Islet precursor cell (in vitro differentiated cells): ENCODE data around the gene UXS1.

ENCODE experiments used
- DNase-seq: peaks from one replicate; pipeline ENCODE4 v3.0.0-alpha.2; 2018

The UXS1 gene

DNA sequence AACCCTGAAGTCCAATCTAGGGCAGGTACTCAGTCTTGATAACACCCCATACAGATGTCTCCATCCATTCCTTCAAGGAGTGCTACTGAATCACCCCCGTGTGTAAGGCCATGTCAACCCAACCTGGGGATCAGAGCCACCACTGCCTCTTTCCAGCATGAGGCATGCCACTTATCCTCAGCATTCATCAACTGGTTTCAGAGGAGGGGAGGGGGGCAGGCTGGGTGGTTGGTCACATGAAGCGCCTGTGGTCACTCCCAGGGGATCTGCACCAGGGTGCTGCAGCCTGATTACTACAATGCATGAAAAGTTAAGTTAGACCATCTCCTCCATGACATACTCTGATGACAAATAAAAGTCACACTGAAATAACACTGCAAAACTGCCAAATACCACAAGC is 65.0 kb downstream of the UXS1 start:
- peak; percentile 19 for DNase-seq

DNA sequence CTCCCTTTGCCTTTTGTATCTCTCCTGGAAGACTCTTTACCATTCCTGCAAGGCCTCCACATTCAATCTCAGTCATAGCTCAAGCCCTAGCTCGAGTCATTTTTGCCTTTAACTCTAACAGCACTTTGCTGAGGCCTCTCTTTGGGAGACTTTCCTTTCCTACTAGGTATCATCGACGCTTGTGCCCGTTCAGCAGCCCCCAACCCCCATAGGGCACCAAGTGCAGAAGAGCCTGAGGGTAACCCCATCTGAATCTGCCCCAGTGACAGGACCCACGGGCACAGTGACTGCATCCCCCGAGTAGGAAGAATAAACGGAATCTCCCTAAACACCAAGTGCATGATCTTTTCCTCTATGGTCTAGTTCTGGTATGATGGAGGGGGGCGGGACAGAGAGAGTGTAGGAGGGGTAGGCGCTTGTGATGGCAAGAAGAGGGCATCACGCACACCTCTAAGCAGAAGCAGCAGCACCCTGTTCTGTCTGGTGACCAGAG is 66.3 kb downstream of the UXS1 start:
- DNase-seq: peak; percentile 19

DNA sequence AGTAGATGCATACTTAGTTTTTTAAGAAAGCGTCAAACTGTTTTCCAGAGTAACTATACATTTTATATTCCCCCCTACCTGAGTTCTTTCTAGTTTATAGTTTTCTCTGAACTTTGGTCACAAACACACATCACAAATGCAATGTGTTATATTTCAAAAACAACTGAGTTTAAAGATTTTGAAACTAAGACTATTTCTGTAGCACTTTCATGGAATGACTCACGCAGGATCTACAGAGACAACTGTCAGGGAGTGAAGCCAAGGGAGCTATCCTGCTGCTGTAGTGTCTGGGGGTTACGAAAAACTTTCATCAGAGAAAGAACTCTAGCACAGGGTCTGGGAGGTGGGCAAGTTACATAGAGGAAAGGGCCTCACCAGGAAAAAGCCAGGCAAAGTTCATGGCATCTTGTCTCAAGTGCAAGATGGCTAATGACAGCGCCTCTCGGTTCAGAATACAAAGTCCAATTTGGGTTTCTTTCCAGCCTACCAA is 66.8 kb downstream of the UXS1 start:
- no peak for DNase-seq

DNA sequence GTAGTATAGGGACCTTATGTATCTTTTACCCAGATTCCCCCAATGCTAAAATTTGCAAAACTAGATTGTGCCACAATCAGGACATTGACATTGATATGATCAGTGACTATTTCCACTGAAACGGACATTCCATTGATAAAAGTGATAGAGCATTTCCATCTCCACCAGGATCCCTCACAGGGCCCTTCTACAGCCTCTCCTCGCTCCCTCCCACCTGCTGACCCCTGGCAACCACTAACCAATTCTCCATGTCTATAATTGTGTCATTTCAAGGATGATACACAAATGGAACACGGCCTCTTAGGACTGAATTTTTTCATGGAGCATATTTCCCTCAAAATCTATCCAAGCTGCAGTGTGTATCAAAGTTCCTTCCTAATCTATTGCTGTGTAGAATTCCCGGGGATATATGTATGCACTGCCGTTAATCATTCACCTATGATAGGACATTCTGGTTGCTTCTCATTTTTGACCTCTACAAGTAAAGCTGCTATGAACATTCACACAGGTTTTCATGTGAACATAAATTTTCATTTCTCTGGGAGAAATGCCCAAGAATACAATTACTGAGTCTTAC is 67.3 kb downstream of the UXS1 start:
- peak; percentile 10 for DNase-seq

DNA sequence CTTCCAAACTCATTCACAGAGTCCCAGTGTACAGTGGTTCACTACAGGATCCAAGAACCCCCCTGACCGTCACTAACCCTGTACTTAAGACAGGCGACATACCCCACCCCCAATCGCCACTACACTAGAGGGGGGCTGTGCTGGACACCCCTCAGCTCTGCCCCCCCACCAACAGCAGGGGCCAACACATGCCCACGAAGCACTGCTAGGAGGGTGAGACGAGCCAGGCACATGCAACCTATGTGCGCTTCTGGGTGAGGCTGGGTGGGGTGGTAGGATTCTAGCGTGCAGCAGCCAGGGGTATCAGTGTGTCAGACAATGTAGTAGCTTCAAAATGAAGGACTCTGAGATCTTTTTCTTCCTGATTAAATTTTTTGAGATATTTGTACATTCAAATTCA is 67.8 kb downstream of the UXS1 start:
- peak; percentile 14 for DNase-seq

DNA sequence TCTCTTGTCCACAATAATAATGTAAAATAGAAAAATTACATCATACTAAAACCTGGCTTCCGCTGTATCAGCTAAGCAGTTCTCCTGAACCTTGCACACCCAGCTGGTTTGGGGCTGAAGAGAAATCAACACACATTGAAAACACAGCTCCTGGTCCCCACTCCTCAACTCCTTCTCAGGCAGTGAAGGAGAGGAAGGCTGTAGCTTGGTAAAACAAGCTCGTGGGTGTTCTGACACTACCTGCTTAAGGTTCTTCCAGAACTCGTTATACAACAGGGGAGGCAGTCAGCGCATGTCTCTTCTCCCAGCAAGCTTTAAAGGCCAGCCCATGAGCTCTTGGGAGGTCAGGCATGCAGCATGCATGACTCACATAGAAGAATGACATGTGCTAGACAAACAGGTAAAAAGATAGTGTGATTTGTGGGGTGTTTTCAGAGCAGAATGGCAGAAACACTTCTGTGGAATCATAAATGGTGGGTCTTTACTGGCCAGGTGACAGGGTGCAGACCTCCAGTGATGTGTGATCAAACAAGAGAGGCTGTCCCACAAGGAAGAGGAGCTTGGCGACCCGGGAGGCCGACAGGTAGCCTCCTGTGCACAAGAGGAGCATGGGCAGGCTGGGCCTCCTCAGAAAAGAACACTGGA is 69.1 kb downstream of the UXS1 start:
- peak; percentile 82 for DNase-seq

DNA sequence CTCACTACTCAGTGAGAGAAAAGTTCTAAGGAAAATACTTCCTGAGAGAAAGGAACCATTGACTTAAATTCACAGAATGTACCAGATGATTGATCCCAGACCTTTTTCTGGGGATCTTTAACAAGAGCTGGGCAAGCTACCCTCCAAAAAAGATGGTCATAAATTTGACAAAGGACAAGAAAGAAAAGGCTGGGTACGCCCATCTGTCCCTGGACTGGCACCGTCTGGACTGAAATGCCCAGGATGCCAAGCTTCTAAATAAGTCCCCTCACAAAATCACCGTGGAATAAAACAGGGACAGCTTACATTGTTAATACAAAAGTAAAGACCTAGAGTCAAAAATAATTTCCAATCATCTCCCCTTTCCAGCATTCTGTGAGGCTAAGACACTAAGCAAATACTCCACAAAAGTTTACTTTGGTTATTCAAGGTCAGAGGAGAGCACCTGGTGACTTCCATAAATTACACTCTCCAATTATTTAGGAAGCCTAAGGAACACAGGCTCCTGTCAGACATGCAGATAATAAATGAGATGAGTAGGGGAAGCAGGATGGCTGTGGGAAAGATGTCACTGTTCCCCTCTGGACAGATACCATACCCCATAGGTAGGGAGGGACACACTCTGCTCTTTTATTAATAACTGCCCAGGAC is 69.9 kb downstream of the UXS1 start:
- DNase-seq: peak; percentile 4

DNA sequence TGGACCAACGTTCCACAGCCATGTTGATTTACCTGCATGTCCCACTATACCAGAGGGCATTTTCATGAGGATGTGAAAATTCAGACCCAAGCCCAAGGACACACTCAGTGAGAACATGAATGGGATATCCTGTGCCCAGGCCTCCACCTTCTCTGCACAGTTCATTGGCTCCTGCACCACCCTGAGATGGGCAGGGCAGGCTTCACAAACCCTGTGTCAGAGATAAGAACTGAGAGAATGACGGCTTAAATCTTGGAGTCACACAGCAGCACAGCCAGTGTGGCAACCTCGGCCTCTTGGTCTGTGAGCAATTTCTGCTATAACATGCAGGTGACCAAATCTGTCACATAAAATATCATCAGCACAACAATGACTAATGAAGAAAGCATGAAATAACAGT is 71.9 kb downstream of the UXS1 start:
- no peak for DNase-seq

DNA sequence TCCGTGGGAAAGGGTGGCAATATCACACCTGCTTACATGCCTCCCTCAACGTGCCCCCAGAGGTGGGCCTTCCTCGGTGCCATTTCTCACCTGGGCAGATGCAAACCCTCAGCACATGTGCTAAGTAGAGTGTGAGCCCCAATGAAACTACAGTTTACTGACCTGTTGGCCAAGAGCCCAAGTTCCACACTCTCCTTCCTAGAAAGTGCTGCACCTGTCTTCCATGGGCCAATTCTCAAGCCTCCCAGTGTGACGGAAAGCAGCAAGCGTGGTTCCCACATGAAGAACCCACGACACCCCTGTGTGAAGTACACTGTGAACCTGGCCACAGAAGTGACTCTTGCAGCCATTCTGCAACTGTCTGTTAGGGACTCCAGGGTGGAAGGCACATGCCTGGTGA is 73.7 kb downstream of the UXS1 start:
- peak; percentile 19 for DNase-seq

DNA sequence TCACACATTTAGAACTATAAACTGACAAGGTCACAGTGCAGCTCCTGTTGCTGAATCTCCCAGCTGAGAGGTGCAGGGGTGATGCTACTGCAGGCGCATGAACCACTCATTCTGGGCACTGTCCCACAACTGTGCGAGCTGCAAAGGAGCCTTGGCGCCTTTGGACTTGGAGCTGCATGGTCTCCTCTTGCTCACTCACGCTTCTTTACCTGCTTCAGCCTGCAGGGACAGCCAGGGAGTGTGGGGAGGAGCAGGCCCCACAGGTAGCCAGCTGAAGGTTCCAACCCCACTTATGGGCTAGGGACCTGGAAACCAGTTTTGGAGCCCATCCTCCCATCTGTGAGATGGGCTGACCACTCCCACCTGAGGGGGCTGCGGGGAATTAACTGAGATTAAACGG is 75.0 kb downstream of the UXS1 start:
- no peak for DNase-seq

DNA sequence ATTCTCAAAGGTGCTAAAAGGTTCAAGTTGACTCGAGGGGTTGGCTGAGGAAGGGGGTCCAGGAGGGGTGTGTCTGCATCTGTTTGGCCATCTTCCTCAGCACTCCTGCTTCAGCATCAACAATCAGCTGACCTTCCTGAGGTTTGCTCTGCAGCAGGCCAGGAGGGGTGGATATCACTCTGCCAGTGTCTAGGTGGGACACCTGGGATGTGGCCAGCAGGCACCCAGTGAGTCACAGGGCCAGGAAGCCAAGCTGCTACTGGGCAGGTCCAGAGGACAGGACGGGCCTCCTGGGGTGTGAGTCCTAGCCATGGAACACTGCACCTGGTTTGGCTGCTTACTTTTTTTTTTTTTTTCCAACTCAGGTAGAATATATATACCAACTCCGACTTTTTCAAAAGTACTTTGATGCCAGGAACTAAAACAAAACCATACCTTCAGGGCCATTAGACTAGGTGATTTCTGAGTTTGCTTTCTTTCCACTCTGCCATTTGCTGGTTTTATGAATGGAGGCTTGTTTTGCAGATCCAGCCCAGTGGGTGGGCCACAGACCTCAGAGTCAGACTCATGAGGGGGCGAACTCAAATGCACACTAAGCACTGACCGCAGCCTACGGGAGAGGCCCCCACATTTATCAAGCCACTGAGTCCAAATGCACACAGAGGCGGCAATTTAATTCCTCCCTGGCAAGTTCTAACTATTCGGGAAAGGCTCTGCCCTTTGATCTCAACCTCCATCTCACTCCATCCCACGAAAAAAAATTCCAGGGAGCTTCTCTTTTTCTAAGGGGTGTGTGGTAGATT is 76.0 kb downstream of the UXS1 start:
- peak; percentile 52 for DNase-seq

DNA sequence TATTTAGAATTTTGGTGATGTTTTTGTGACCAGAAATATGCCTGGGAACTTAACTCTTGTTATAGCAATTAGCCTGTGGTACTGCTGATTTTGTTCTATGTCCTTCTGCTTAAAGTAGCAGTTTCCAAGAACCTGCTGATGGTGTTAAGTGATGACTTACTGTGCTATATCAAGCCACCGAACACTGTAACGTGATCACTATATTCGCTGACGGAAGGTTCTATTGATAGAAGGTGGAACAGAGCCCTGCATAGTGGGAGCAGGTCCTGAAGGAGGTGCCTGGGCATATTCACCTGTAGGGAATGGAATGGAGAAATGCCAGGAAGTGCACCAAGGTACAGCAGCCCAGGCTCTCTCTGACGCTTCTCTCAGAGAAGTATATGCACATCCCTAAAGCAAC is 76.8 kb downstream of the UXS1 start:
- no peak for DNase-seq

DNA sequence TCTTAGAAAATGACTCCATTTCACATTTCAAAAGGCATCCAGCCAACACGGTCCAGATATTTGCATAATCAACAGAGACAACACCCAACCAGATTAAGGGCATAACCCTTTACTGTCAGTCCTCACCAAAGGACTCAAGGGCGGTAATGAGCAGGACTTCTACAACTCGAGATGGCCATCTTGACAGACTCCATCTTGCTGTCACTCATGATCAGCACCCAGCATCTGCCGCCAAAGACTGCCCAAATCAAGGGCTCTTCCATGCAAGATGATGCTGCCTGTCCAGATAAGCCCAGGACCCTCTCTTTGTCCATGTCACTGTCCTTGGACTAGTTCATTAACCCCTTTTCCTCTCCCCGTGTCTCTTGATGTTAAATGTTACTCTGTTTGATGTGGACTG is 77.9 kb downstream of the UXS1 start:
- peak; percentile 27 for DNase-seq

DNA sequence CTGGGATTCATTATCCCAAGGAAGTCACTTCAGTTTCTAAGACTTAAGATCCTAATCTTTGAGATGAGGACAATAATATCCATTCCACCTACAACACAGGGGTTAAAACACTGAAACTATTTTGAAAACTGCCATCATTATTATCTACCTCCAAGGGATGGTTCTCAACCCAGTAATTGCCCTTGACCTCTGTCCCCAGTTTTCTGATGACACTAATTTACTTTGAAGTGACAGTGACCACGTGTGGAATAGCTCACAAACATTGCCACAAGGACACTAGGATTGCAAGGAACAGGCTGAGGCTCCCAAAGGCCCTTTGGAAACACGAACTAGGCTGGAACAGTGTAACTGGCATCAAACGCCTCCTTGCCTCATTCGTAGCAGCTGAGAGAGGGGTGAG is 78.4 kb downstream of the UXS1 start:
- DNase-seq: no peak

DNA sequence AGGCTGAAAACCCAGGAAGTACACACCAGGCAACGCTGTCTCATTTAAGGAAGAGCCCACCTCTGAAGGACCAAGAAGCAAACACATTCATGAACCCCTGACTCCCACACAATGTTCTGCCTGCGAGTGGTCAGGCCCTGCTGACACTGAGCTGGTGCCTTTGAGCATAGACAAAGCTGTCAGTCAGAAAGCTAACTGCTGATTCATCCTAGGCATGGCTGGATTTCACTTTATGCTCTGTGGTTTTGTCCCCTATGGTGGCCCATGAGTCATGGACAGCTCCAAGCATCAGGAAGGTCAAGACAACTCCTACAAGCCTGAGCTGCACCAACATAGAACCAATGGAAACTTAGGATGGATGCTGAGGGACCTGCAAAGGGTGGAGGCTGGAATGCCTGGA is 78.9 kb downstream of the UXS1 start:
- DNase-seq: peak; percentile 83

DNA sequence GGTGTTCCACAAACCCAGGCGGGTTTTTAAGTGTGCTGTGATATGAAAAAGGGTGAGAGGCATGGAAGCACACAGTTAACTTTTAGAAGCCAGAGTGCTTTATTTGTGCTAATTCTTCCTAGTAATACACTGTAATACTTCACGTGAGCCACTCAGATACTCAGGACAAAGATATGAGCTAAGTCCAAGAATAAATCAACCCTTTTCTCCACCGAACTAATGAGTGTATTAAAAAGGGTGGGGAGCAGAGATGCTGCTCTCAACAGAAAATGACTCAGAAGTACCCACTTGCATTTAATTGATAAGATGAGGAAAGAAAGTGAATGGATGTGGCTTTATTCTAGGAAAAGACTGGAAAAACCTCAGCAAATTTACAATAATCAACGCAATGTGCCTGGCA is 79.9 kb downstream of the UXS1 start:
- no peak for DNase-seq

DNA sequence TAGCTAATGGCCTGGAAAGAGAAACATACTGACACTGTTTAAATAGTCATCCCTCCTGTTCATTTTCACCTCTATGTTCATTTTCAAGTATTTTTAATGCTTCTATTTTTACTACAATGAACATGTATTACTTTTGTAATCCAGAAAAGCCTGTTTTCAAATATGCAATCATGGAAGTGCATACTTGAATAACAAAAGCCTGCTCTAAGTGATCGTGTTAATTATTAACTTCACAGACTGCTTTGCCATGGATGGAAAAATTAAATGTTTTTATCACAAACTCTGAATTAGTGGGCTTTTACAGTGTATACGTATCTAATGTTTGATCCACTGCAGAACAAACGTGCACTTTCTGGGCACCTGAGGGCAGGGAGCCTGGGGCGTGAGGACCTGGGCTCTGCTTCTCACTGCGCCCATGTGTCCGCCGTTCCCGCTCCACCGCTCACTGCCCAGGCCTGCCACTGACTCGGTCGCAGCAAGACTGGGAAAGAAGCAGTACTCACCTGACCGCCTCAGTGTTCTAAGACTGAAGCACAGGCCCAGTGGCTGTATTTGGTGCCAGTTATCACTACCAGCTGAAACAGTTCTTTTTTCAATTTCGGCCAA is 80.6 kb downstream of the UXS1 start:
- peak; percentile 35 for DNase-seq

DNA sequence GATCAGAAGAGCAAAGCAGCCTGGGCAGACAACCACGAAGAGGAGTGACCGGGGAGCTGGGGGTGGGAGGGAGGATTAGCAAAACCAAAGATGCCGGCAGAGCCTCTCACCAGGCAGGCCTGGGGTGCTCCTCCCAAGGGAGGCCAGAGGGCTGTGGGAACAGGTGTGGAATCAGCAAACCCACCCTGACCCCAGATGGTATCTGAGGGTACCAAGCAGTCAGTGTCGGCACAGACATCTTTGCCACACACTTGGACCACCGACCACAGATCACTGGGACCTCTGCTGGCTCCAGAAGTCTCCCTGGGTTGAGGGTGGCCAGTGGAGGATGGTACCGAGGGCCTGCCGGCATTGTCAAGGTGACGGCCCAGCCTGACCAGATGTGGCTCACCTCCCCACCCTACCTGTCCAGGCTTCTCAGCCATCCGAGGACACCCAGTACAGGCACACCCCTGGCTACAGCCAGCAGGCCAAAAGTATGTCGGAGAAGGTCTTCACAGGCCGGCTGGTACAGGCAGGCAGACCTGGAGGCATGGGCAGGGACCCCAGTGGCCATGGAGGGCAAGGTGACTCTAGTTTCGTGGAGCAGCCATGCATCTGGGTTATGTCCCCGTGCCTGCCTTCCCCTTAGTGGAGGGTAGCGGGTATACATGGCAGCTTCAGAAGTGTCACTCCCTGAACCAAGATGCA is 82.1 kb downstream of the UXS1 start:
- DNase-seq: peak; percentile 43

DNA sequence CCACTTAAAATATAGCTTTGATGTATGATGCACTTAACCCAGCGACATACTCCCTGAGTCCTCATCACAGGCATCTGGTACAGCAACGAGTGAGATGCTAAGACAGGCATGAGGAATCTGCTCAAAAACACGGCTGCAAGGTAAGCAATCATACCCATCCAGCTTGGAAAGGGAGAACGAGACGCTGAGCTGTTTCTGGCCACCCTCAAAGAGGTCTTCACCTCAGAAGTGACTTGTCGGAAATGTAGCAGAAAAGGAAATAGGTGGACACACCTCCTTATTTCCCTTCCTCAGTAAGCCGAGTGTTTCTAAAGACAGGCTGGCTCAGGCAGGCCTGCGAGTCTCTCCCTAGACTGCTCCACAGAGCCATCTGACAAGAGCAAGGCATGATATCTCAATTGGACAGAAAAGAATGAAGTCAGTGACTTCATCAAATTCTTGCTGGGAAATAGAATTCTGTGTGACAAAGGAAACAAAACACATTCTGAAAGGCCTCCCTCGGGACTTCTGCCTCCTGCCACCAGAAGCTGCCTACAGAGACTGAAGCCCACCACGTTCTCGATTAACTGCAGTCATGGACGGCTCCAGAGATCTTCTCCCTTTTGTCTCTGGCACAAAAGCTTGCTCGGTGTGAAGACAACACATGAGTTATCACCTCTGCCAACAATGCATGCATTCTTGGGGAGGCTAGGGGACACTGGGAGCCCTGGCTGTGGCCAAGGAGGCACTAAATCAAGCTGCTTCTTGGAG is 84.3 kb downstream of the UXS1 start:
- peak; percentile 32 for DNase-seq

DNA sequence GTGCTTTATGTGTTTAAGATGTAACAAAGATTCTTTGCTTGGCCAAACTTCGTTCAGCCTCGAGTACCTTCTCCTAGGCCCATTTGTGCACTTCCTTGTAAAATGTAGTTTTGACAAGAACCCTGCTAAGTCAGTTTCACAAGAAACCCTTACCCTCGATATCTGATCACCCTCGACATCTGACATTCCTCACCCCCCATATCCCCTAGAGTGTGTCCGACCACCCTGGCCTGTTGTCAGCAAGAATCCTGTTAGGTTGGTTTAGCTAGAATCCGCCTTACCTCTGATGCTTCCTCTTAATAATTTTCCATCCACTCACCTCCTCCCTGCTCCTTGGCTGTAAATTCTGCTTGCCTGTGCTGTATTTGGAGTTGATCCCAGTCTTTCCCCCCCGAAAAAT is 85.3 kb downstream of the UXS1 start:
- peak; percentile 31 for DNase-seq

DNA sequence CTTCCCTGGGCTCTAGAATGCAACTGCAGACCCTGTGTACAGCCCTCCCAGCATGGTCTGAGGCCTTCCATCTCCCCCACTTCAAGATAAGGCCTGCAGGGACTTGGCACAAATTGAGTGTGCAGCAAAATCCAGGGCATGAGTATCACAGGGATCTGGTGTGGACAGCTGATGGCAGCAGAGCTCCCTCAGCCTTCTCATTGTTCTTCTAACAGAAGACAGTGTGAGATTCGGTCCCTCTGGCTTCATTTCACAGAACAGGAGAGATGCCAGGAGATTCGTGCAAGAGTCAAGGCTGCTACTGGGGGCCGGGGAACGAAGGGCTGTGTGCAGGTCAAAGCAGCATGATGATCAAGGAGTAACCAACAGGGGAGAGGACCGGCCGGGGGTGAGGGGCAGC is 85.8 kb downstream of the UXS1 start:
- DNase-seq: peak; percentile 47
